ENCODE measurements around the gene SLC25A44.

DNA sequence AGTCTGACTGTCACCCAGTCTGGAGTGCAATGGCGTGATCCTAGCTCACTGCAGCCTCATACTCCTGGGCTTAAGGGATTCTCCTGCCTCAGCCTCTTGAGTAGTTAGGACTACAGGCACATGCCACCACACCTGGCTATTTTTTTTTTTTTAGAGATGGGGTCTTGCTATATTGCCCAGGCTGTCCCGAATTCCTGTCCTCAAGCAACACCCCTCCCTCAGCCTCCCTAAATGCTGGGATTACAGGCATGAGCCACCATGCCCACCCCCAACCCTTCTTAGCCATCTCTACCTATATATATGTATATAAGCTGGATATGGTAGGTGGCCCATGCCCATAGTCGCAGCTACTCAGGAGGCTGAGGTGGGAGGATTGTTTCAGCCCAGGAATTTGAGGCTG lies 13.4 kb upstream of the SLC25A44 start:
- TF ChIP-seq CTCF (IDR thresholded peaks at IDR 0.05) (no peak), EP300 (IDR thresholded peaks at IDR 0.05; ENCODE audit: low read depth) (no peak), POLR2A (IDR thresholded peaks at IDR 0.05) (no peak), POLR2AphosphoS5 (IDR thresholded peaks at IDR 0.05) (no peak)
